ENCODE data around the gene CUBN.

GRCh38 chr10:17171141-17171641, 41.6 kb upstream of the CUBN start:
- TF ChIP-seq CTCF (IDR thresholded peaks at IDR 0.05) (no peak), POLR2A (IDR thresholded peaks at IDR 0.05) (no peak), EP300 (IDR thresholded peaks at IDR 0.05) (no peak)
